ENCODE results near the gene GID4.

GID4 gene

DNA sequence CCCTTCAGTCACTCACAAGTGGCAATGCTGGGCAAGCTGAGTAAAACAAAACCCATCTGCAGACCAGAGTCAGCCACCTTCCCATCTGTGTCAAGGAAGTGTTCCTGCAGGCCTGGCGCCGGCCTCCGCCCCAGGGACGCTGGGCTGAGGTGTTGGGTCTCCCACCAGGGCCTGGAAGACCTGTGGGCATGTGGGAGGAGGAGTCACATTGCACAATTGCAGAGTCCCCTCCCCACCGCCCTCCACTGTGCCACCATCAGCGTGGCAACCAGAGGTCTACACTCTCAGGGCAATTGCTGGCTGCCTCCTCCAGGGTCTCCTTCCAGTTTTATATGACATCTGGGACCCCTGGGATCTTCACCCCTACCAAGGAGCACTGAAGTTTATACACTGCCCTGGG lies 66.4 kb downstream of the GID4 start:
- DNase-seq: no peak

GRCh38 chr17:18106211-18106610 lies 67.0 kb downstream of the GID4 start:
- DNase-seq: no peak

GRCh38 chr17:18107061-18107790 lies 68.0 kb downstream of the GID4 start:
- no peak for DNase-seq

DNA sequence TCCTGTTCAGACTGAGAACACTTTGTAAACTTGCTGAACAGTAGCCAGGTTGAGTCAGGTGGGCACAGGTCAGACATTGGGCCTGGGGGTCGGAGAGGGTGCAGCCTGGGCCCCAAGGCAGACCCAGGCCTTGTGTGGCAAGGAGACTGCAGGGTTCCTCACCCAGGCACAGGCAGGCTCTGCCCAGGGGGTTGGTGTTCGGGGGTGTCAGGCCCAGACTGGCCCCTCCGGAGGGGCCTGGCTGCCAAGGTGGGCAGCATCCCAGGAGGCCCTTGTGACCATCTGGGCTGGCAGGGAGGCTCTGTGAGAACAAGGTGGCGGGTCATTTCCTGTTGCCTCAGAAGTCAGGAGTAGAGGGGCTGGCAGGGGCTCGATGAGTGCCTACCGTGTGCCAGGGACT lies 68.8 kb downstream of the GID4 start:
- no peak for DNase-seq

GRCh38 chr17:18108401-18109312 lies 69.4 kb downstream of the GID4 start, which contains the start of gene MYO15A:
Gene MYO15A (plus strand): TSS chr17:18108756. CDS start chr17:18118801, 10,045 bp downstream.
- DNase-seq: no peak

DNA sequence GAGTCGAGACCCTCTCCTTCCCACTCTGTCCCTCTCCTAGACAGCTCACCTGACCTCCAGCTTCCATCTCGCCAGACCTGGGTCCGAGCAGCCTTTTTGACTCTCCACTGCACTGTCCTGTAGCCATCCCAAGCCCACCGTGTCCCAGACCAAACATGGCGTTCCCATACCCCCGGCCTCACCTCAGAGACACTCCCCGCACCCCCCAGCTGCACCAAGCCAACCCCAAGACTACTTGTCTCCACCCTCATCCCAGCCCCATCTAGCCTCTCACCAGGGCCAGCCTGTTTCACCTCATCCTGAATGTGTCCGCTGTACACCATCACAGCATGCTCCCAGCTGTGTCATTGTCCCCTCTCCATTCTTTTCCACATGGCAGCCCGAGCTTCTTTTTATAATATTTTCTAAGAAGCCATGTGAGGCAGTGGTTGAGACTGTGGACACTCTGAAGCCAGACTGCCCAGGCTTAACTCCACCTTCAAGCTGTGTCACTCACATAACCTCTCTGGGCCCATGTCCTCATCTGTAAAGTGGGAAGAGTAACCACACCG lies 70.8 kb downstream of the GID4 start:
- no peak for DNase-seq

- DNase-seq: no peak
Measured at GRCh38 chr17:18110636-18111145, 71.5 kb downstream of the GID4 start.

- no peak for DNase-seq
Measured at GRCh38 chr17:18111330-18111971, 72.2 kb downstream of the GID4 start.

- no peak for DNase-seq
Measured at GRCh38 chr17:18115517-18115916, 76.3 kb downstream of the GID4 start.

GRCh38 chr17:18116078-18116477 lies 76.9 kb downstream of the GID4 start:
- DNase-seq: no peak

- DNase-seq: no peak
Measured at GRCh38 chr17:18117533-18117932, 78.3 kb downstream of the GID4 start.
